SH-SY5Y (cell line): ENCODE measurements around the gene FKBP1A.

Experiments
- GATA2 ChIP-seq: IDR thresholded peaks from 2 replicates; pipeline ENCODE4 v1.6.1; 2011; ENCODE audit warnings: mild to moderate bottlenecking, low read depth, low read length
- GATA3 ChIP-seq: IDR thresholded peaks from 2 replicates; pipeline ENCODE4 v1.6.1; 2011; ENCODE audit warnings: low read depth, mild to moderate bottlenecking, low read length, moderate library complexity

DNA sequence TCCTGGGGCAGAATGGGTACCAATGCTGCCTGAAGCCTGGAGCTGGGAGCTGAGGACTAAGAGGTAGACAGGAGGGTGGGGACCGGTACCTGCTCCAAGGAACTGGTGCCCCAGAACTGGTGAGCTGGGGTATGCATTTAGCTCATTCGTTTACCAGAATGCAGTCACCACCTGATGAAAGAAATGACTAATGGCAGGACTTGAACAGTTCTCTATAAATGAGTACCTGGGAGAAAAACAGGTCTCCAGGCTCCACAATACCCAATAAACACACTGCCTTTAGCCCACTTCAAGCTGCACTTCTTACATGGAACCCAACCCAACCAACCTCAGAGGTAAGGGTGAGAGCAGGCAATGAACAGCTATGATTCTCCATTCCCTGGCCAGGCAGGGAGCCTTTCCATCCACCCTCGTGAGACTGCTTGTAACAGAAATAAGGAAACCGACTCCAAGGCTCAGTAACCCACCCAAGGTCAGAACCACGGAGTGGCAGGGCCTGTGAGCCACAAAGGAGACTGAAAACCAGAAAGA lies 15.4 kb downstream of the FKBP1A start:
- TF ChIP-seq GATA2 (no peak), GATA3 (no peak)
